Stimulated activated CD4-positive, alpha-beta T cell treated with anti-CD3 and anti-CD28 coated beads, Interleukin-1b, Interleukin-23, amount 100 ng/mL, for 4 hours (primary cell): ENCODE measurements around the gene CES1.
"Not testable (repeated sequence)": the region's sequence is repeated elsewhere in the genome, so short reads cannot be mapped to it uniquely, and the experiment has no call there.

Source experiments
- DNase-seq, 2 donors: peaks; one replicate each; pipeline ENCODE4 v3.0.0-alpha.2; 2020; ENCODE audit warnings: low read depth in 2 of 2

Gene CES1

DNA sequence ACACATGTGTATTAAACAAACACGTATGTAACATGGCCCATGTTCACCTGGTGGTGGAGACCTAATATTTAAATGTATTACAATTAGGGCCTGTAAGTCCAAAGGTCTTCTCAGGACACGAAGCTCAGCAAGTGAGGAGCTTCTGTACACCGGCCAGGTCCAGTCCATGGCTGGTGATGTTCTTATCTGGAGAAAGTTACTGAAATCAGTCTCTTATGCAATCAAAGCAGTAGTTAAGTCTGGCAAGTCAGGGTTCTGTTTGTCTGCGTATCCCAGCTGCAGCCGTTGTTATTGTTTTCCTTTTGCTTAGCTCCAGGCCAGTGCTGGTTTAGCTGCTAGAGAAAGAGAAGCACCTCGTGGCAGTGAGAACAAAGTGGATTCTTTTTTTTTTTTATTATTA is 41.4 kb downstream of the CES1 start:
- DNase-seq: not testable (repeated sequence)

DNA sequence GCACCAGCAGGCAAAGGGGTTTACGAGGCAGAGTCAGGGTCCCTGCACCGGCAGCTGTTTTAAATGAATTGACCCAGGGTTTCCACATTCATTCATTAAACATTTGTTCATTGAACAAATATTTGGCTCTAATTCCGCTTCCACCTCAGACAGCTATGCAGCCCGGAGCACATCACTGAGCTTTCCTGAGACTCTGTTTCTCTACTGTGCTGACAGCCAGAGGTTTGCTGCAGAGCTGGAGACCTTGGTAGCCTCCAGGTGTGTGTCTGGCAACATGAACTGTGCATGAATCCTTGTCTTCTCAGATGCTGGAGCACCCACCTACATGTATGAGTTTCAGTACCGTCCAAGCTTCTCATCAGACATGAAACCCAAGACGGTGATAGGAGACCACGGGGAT is 42.7 kb downstream of the CES1 start:
- DNase-seq: not testable (repeated sequence)

DNA sequence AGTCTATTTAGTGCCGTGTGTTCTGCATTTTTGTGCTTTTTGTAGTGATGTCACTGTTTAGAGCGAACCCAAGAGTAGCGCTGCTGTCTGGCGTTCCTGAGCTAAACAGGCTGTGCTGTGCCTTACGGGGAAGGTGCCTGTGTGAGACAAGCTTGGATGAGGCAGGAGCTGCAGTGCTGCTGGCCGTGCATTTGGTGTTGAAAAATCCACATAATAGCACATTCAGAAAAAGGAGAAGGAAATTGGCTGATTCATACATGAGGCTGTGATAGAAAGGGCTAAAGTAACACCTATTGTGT is 50.2 kb downstream of the CES1 start:
- DNase-seq: not testable (repeated sequence)

- DNase-seq: not testable (repeated sequence)
Observed at GRCh38 chr16:55782091-55782792, 50.7 kb downstream of the CES1 start.

DNA sequence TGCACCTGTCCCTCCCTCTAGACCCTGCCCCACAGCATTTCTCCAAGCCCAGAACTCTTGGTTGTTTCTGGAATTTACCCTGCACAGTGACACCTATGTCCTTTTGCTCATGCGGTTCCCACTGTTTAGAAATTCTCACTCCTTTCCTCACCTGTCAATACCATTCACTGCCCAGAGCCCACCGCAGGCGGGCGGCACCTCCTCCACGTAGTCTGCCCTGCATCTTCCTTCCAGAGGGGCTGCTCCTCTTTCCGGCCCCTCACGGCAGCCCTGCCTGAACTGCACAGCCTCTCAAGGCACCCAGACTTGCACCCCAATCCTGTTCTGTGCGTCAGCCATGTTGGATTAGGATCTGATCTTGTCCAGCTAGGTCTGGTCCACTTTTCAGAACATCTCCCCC is 51.4 kb downstream of the CES1 start:
- not testable (repeated sequence) for DNase-seq

- DNase-seq: not testable (repeated sequence)
Observed at GRCh38 chr16:55780095-55780407, 52.8 kb downstream of the CES1 start.

GRCh38 chr16:55779402-55780094 is 53.3 kb downstream of the CES1 start:
- DNase-seq: no peak

DNA sequence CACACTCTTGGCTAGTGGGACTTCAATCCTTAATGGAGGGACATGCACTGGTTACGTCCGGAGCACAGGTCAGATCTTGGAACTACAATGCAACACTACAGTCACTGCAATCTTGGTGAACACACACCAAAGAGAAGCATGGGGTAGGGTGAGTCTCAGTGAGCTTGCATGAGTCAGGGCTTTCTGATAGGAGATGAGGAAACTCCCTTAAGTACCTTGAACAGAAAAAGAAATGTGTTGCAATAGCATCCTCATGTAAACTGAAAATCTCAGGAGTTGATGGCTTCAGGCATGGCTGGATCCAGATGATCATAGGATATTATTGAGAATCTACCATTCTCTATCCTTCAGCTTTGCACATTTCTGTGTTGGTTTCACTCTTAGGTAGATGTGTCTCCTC is 54.1 kb downstream of the CES1 start:
- DNase-seq: no peak

DNA sequence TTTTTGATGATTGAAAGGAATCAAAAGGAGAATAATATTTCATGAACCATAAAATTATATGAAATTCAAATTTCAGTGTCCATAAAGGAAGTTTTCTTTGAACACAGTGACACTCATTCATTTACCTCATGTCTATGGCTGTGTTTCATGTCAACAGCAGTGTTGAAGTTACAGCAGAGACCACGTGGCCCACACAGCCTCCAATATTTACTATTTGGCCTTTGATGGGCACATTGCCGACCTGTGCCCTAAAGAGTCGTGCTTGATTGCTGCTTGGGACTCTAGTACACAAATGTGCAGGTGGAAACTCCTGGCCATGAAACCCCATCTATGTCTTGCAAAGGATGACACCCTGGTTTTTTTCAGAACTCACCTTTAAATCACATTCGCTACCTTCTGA is 57.0 kb downstream of the CES1 start:
- DNase-seq: no peak

DNA sequence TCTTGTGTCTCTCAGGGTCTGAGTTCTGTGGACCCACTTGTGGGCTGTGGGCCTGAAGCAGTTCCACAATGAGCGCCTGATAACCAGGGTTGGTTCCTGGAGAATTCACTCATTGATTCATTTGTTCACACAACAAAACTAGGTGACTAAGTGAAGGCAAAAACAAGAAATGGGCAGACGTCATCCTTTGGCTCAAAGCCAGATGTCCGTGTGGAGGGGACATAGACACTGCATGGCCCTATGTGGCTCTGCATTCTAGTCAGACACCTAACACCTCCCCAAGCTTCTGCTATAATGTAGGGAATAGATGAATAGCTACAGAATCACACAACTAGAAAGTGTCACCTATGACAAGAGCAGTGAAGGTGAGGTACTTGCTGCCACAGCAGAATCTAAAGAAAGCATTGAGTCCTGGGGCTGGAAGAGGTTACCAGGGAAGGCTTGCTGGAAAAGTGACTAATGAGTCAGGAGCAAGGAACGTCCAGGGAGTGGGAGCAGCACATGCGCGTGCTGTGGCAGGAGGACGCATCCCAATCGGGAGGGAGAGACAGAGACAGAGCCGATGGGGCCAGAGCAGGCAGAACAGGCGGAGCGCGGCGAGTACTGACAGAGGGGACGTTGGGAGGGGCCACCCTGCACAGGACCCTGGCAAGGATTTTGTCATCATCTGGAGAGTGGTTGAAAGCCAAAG is 58.9 kb downstream of the CES1 start:
- no peak for DNase-seq

DNA sequence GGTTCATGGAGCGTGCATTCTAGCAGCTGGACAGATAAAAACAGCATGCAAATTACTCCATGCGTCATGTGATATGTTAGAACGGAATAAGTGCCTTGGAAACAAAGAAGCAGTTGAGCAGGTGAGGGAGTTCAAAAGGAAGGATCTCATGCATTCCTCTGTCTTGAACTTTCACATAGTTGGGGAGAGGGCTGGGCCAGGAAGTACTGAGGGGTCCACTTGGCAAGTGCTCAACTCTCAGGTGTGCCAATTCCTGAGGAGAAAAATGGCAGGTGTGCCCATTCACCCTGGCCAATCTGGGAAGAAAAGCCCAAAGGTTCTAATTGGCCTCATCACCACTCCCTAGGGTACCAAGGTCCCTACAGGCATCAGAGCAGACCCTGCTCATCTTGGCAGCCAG is 67.7 kb downstream of the CES1 start:
- no peak for DNase-seq

GRCh38 chr16:55760310-55761001 is 72.4 kb downstream of the CES1 start:
- DNase-seq: no peak

GRCh38 chr16:55759965-55760309 is 73.0 kb downstream of the CES1 start:
- not testable (repeated sequence) for DNase-seq

GRCh38 chr16:55757595-55758527 is 75.0 kb downstream of the CES1 start:
- not testable (repeated sequence) for DNase-seq

DNA sequence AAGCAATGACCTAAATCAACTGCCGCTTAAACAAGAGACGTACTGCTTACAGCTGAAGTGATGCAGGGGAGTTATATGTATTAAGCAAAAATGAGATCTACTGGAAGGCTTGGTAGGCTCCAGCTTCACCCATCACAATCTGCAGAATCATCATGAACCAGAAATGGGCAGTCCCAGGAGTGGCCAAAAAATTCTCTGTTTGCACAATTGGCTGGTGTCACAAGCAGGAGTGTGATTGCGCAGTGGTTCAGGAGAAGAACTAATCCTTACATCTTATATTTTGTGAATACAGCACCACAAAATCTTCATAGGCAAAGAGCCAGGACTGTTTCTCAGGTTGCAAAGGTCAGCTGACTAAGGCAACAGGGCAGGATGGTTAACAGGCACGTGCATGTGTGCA is 75.9 kb downstream of the CES1 start:
- no peak for DNase-seq

- no peak for DNase-seq
Observed at GRCh38 chr16:55754056-55754455, 78.8 kb downstream of the CES1 start.

DNA sequence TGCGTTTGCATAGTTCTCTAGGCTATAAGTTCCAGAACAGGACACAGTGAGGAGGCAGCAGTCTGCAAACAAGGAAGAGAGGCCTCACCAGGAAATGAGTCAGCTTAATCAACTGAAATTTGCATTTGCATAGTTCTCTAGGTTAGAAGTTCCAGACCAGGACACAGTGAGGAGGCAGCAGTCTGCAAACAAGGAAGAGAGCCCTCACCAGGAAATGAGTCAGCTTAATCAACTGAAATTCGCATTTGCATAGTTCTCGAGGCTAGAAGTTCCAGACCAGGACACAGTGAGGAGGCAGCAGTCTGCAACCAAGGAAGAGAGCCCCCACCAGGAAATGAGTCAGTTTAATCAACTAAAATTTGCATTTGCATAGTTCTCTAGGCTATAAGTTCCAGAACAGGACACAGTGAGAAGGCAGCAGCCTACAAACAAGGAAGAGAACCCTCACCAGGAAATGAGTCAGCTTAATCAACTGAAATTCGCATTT is 79.7 kb downstream of the CES1 start:
- DNase-seq: not testable (repeated sequence)
